ENCODE results near the gene SLC35E2B. TPM values are rescaled to one million over a fixed set of nuclear protein-coding genes. Genes with fewer than 3 reads are reported as not detected.
"Not testable (repeated sequence)": the region's sequence is repeated elsewhere in the genome, so short reads cannot be mapped to it uniquely, and the experiment has no call there.

Gene SLC35E2B
- total and polyA plus RNA-seq, 9 donors = 24.7 to 59.2 (median 40.1) TPM

GRCh38 chr1:1721201-1721600 is 28.6 kb upstream of the SLC35E2B start:
- no peaks in the 10 kb centered on the region for H3K36me3 ChIP-seq
- 78 to 83% (median 80%) methylated on average over 7 of the region's 7 CpGs for WGBS, 3 donors
- peak in 1 of 5 donors; percentile 7 for DNase-seq
- H3K4me1 ChIP-seq (ENCODE audit: insufficient read depth) = no peaks in the 10 kb centered on the region
- H3K9me3 ChIP-seq = no peaks in the 10 kb centered on the region
- H3K4me3 ChIP-seq = no peak overlapping the region
- no peaks in the 10 kb centered on the region for H3K27me3 ChIP-seq
- TF ChIP-seq CTCF (IDR thresholded peaks at IDR 0.05) (no peak), POLR2A (IDR thresholded peaks at IDR 0.05) (no peak), EP300 (IDR thresholded peaks at IDR 0.05) (no peak)
- H3K27ac ChIP-seq = no peak overlapping the region
- intact Hi-C loops (cut with DNase I) = no loop called here

- H3K4me3 ChIP-seq; intact Hi-C loops (cut with DNase I); H3K36me3 ChIP-seq; H3K27ac ChIP-seq; H3K9me3 ChIP-seq; H3K27me3 ChIP-seq; H3K4me1 ChIP-seq (ENCODE audit: insufficient read depth): not testable (repeated sequence)
- whole genome bisulfite sequencing, 3 donors = 76 to 89% (median 87%) methylated on average over 10 to 11 of the region's 18 CpGs
- peak in 2 of 5 donors; percentile 7 to 16 for DNase-seq
Observed at GRCh38 chr1:1715109-1715883, 22.7 kb upstream of the SLC35E2B start.

GRCh38 chr1:1707897-1708296 is 15.3 kb upstream of the SLC35E2B start:
- H3K4me1 ChIP-seq (ENCODE audit: insufficient read depth); H3K36me3 ChIP-seq; H3K27me3 ChIP-seq; intact Hi-C loops (cut with DNase I); H3K9me3 ChIP-seq; H3K27ac ChIP-seq; H3K4me3 ChIP-seq: not testable (repeated sequence)
- peak in 1 of 5 donors; percentile 13 for DNase-seq
- WGBS, 3 donors = 93 to 100% (median 95%) methylated on average over 3 to 4 of the region's 20 CpGs

- DNase-seq = peak in 1 of 5 donors; percentile 8
- H3K36me3 ChIP-seq; H3K27ac ChIP-seq; H3K4me3 ChIP-seq; H3K4me1 ChIP-seq (ENCODE audit: insufficient read depth); H3K9me3 ChIP-seq; intact Hi-C loops (cut with DNase I); H3K27me3 ChIP-seq: not testable (repeated sequence)
- 92% methylated on average over 10 of the region's 23 CpGs; no CpG with 5 or more reads in 2 of the 3 donors for WGBS, 3 donors
Observed at GRCh38 chr1:1707241-1707640, 14.6 kb upstream of the SLC35E2B start.

GRCh38 chr1:1705623-1706022 is 13.0 kb upstream of the SLC35E2B start:
- intact Hi-C loops (cut with DNase I); H3K36me3 ChIP-seq; DNase-seq; H3K4me1 ChIP-seq (ENCODE audit: insufficient read depth); H3K27me3 ChIP-seq; H3K27ac ChIP-seq; H3K9me3 ChIP-seq; H3K4me3 ChIP-seq: not testable (repeated sequence)
- WGBS, 3 donors = 40 to 93% (median 87%) methylated on average over 1 to 6 of the region's 10 CpGs

- intact Hi-C loops (cut with DNase I); H3K27ac ChIP-seq; H3K27me3 ChIP-seq; H3K4me3 ChIP-seq; H3K4me1 ChIP-seq (ENCODE audit: insufficient read depth); H3K9me3 ChIP-seq; H3K36me3 ChIP-seq: not testable (repeated sequence)
- 84 to 88% (median 87%) methylated on average over 26 to 27 of the region's 27 CpGs for WGBS, 3 donors
- peak in 2 of 5 donors; percentile 18 to 22 for DNase-seq
Observed at GRCh38 chr1:1704284-1704957, 11.8 kb upstream of the SLC35E2B start.

GRCh38 chr1:1703796-1704195 is 11.2 kb upstream of the SLC35E2B start:
- peak in 2 of 5 donors; percentile 19 to 25 for DNase-seq
- Histone ChIP-seq H3K9me3 (no peaks in the 10 kb centered on the region), H3K36me3 (no peaks in the 10 kb centered on the region), H3K27ac (no peak overlapping the region), H3K4me1 (ENCODE audit: insufficient read depth) (no peaks in the 10 kb centered on the region), H3K4me3 (no peak overlapping the region), H3K27me3 (no peaks in the 10 kb centered on the region)
- WGBS, 3 donors = 87 to 95% (median 91%) methylated on average over 14 to 22 of the region's 22 CpGs
- intact Hi-C loops (cut with DNase I) = no loop called here
- TF ChIP-seq CTCF (IDR thresholded peaks at IDR 0.05) = no peak
- TF ChIP-seq EP300 (IDR thresholded peaks at IDR 0.05) = no peak
- TF ChIP-seq POLR2A (IDR thresholded peaks at IDR 0.05) = no peak

DNA sequence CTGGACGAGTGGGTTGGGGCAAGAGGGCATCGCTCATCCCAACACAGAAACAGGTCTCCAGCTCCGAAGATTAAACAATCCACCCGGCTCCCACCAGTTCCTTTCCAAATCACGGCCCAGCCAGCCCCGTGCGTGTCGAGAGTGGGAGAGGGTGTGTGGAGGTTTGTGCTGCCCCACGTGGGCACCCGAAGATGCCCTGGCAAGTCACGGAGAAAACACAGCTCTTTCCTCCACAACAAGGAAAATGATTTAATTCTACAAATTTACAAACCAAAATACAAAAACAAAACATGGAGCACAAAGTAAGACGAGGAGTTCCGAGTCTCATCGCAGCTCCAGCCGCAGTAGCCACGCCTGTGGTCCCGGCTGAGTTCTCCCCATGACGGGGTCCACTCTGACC is 9.9 kb upstream of the SLC35E2B start:
- DNase-seq = peak in 2 of 5 donors; percentile 4 to 5
- H3K4me3 ChIP-seq; intact Hi-C loops (cut with DNase I); H3K27me3 ChIP-seq; H3K36me3 ChIP-seq; H3K9me3 ChIP-seq; H3K4me1 ChIP-seq (ENCODE audit: insufficient read depth); H3K27ac ChIP-seq: not testable (repeated sequence)
- 69 to 77% (median 73%) methylated on average over 6 to 15 of the region's 18 CpGs for WGBS, 3 donors

DNA sequence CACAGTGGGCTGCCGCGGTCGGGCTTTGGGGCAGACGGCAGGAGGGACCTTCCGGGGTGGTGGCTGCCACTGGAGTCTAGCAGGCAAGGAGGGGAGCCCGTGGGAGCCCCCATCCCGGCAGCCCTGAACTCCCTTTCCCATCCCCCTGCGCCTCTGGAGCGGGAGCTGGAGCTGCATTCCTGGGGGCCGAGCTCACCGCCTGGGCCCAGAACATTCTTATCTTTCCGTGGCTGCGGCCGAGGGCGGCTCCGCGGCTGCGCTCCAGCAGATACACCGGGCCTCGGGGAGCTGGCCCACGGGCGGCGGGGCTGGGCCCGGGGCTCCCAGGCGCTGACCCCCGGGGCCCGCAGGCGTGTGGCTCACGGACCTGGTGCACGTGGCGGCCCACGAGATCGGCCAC is 8.0 kb upstream of the SLC35E2B start:
- WGBS, 3 donors = no CpG with 5 or more reads among the region's 33 CpGs
- H3K36me3 ChIP-seq; intact Hi-C loops (cut with DNase I); H3K4me3 ChIP-seq; H3K27ac ChIP-seq; H3K4me1 ChIP-seq (ENCODE audit: insufficient read depth); H3K27me3 ChIP-seq; DNase-seq; H3K9me3 ChIP-seq: not testable (repeated sequence)
